Gastroesophageal sphincter (tissue), 3 donors: ENCODE measurements around the gene MYBPC1.
"Not testable (repeated sequence)": the region's sequence is repeated elsewhere in the genome, so short reads cannot be mapped to it uniquely, and the experiment has no call there.

ENCODE experiments used
- EP300 ChIP-seq: sonication (generic); formaldehyde crosslinking; IDR thresholded peaks from one replicate; pipeline ENCODE4 v1.6.1; 2017; ENCODE audit warnings: antibody characterized with exemption, mild to moderate bottlenecking
- POLR2A ChIP-seq, 2 donors: fragments of 450-650 bp; IDR thresholded peaks; one replicate each; pipeline ENCODE4 v1.6.1; 2017; ENCODE audit warnings: antibody characterized with exemption in 2 of 2, mild to moderate bottlenecking in 2 of 2, moderate library complexity in 1 of 2
- TF ChIP-seq, protein P1 (sequence below), 4 experiments: fragments of 200-600 bp in 2 of 4; fragments of 450-650 bp in 2 of 4; sonication (generic) in 1 of 4; IDR thresholded peaks; one replicate each; pipeline ENCODE4 v1.5.1; 2017 to 2019; ENCODE audit warnings: antibody characterized with exemption in 4 of 4, mild to moderate bottlenecking in 2 of 4, moderate library complexity in 2 of 4

GRCh38 chr12:101558726-101559125, 36.0 kb upstream of the MYBPC1 start:
- not testable (repeated sequence) for TF ChIP-seq EP300; POLR2A (IDR thresholded peaks at IDR 0.05)
- TF ChIP-seq, protein P1, sequence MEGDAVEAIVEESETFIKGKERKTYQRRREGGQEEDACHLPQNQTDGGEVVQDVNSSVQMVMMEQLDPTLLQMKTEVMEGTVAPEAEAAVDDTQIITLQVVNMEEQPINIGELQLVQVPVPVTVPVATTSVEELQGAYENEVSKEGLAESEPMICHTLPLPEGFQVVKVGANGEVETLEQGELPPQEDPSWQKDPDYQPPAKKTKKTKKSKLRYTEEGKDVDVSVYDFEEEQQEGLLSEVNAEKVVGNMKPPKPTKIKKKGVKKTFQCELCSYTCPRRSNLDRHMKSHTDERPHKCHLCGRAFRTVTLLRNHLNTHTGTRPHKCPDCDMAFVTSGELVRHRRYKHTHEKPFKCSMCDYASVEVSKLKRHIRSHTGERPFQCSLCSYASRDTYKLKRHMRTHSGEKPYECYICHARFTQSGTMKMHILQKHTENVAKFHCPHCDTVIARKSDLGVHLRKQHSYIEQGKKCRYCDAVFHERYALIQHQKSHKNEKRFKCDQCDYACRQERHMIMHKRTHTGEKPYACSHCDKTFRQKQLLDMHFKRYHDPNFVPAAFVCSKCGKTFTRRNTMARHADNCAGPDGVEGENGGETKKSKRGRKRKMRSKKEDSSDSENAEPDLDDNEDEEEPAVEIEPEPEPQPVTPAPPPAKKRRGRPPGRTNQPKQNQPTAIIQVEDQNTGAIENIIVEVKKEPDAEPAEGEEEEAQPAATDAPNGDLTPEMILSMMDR (IDR thresholded peaks at IDR 0.05), result not testable (repeated sequence)
